GM21528 (cell line): ENCODE measurements around the gene GAS2L1.

ENCODE experiments used
- ATAC-seq: cut with Tn5 transposase; IDR thresholded peaks from one replicate; pipeline ENCODE4 v1.9.1; 2021; ENCODE audit warnings: mild to moderate bottlenecking, moderate library complexity; ENCODE audit not compliant: unreplicated experiment, low FRiP score

Gene GAS2L1

GRCh38 chr22:29306175-29306834 lies at the start of gene GAS2L1:
TSS of gene GAS2L1 (plus strand) at chr22:29306650. CDS start at chr22:29308106, 1,456 bp downstream.
- no peak for ATAC-seq

- ATAC-seq: no peak
Observed at GRCh38 chr22:29257751-29258181, 48.7 kb upstream of the GAS2L1 start.

GRCh38 chr22:29258407-29259252 lies 47.8 kb upstream of the GAS2L1 start:
- no peak for ATAC-seq

- no peak for ATAC-seq
Observed at GRCh38 chr22:29259253-29259899, 47.1 kb upstream of the GAS2L1 start.

- no peak for ATAC-seq
Observed at GRCh38 chr22:29260031-29260560, 46.4 kb upstream of the GAS2L1 start.

- ATAC-seq: no peak
Observed at GRCh38 chr22:29260601-29261315, 45.7 kb upstream of the GAS2L1 start.

- ATAC-seq: no peak
Observed at GRCh38 chr22:29263791-29264276, 42.6 kb upstream of the GAS2L1 start.

- no peak for ATAC-seq
Observed at GRCh38 chr22:29265305-29265704, 41.1 kb upstream of the GAS2L1 start.

GRCh38 chr22:29265929-29266328 lies 40.5 kb upstream of the GAS2L1 start:
- ATAC-seq: no peak

GRCh38 chr22:29266564-29267461 lies 39.6 kb upstream of the GAS2L1 start:
- ATAC-seq: no peak

GRCh38 chr22:29267462-29267857 lies 39.0 kb upstream of the GAS2L1 start:
- peak; percentile 27 for ATAC-seq

- peak; percentile 76 for ATAC-seq
Observed at GRCh38 chr22:29267858-29268510, 38.5 kb upstream of the GAS2L1 start, which contains the start of the genes EWSR1 and RHBDD3. TSS of gene EWSR1 (plus strand) at chr22:29268268. CDS start at chr22:29268337, 69 bp downstream. TSS of gene RHBDD3 (minus strand) at chr22:29267981. CDS start at chr22:29265626, 2,355 bp downstream.

GRCh38 chr22:29268511-29269229 lies 37.8 kb upstream of the GAS2L1 start:
- ATAC-seq: peak; percentile 24

GRCh38 chr22:29269230-29269604 lies 37.2 kb upstream of the GAS2L1 start:
- no peak for ATAC-seq

- no peak for ATAC-seq
Observed at GRCh38 chr22:29269731-29270474, 36.5 kb upstream of the GAS2L1 start.

- ATAC-seq: no peak
Observed at GRCh38 chr22:29270475-29271271, 35.8 kb upstream of the GAS2L1 start.
